Endothelial cell of hepatic sinusoid (primary cell): ENCODE results near the gene CFB.
"Not testable (repeated sequence)": the region's sequence is repeated elsewhere in the genome, so short reads cannot be mapped to it uniquely, and the experiment has no call there.

Experiments used
- in situ Hi-C: cut with HindIII; loops from 2 replicates; pipeline ENCODE4 v1.10.0; 2017; ENCODE audit warnings: low sequenced_read_pairs

The CFB gene

DNA sequence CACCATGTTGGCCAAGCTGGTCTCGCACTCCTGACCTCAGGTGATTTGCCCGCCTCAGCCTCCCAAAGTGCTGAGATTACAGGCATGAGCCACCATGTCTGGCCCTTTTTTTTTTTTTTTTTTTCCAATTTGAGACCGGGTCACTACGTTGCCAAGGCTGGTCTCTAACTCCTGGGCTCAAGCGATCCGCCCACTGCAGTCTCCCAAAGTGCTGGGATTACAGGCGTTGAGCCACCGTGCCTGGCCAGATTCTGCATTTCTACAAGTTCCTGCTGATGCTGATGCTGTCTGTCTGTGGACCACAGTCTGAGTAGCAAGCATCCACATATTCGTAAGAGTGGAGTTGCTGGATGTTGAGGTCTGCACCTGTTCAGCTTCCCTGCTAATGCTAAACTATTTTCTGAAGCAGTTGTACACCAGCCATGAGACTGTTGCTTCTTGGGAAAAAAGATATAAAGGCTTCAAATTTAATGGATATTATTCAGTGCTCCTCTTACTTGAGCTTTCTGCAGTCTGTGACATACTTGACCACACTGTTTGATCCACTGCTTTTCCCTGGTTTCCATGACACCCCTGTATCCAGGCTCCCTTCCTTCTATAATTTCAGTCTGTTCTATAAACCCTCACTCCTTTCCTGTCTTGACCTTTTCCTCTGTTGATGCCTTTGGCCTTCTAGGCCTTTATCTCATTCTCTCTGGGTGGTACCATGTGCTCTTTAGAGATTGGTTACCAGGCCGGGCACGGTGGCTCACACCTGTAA lies 33.9 kb upstream of the CFB start:
- in situ Hi-C loops: no loop called here

DNA sequence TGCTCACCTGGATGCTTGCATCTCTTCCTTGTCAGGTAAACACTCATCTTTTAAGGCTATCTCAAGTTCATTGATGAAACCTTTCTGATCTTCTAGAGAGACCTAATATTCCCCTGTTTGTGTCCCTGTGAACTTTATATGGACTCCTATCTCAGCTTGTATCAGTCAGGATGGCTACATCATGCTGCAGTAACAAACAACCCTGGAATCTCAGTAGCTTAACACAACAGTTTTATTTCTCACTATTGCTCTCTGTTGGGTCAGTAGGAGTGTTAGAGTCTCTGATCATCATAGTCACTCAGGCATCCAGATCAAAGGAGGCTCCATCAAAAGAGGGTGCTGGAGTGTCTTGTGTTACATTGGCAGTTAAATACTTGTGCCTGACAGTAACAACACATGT lies 30.5 kb upstream of the CFB start:
- in situ Hi-C loops: no loop called here

DNA sequence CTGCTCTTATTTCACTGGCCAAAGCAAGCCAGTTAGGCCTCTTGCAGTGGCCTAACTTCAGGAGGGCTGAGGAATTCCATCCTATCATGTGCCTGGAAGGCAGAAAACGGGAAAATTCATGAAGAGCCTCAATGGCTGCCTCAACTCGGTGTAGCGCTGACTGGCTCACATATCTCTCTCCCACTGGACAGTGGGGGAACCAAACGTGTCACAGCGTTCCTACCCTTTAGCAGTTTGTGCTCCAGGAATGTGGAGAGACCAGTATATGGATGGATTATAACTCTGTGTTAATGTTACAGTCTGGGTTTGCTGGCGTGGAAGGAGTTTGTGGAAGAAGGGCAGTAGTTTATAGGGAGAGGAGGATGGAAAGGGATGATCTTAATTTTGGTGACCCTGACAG lies 30.1 kb upstream of the CFB start:
- in situ Hi-C loops: no loop called here

DNA sequence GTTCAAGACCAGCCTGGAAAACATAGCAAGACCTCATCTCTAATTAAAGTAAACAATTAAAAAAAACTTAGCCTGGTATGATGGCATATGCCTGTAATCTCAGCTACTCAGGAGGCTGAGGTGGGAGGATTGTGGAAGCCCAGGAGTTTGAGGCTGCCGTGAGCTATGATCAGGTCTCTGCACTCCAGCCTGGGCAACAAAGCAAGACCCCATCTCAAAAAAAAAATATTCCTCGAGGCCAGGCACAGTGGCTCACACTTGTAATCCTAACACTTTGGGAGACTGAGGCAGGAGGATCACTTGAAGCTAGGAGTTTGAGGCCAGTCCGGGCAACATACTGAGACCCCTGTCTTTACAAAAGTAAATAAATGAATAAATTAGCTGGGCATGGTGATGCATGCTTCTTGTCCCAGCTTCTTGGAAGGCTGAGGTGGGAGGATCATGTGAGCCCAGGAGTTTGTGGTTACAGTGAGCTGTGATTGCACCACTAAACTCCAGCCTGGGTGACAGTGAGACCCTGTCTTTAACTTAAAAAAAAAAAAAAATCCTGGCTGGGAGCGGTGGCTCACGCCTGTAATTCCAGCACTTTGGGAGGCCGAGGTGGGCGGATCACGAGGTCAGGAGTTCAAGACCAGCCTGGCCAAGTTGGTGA lies 27.7 kb upstream of the CFB start:
- in situ Hi-C loops: no loop called here

DNA sequence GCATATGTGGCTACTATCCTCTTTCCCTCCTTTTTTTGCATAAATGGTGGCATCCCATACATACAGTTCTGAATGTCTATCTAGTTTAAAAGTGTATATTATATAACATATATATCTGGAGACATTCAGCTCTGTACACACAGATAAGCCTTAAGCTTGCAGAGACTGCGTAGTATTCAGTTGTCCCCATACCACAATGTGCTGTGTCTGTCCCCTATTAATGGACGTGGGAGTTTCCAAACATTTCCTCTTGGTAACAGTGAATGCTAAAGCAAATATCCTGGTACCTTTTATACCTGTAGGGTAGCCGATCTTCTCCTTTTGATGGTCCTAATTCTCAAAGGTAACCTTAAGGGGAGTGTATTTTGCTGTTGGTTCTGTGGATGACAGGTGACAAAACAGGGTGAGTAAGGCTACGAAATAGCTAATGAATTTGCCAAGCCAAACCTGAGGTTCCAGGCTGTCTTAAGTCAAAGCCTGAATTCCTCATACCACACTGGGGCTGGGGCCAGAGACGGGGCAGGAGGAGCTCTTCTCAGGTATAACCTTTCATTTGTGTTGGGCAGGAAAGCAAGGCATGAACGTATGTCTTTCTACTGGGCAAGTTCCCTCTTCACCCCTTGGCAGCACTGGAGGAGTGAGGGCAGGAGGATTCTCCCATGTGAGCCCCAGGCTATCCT lies 26.1 kb upstream of the CFB start:
- in situ Hi-C loops: no loop called here

DNA sequence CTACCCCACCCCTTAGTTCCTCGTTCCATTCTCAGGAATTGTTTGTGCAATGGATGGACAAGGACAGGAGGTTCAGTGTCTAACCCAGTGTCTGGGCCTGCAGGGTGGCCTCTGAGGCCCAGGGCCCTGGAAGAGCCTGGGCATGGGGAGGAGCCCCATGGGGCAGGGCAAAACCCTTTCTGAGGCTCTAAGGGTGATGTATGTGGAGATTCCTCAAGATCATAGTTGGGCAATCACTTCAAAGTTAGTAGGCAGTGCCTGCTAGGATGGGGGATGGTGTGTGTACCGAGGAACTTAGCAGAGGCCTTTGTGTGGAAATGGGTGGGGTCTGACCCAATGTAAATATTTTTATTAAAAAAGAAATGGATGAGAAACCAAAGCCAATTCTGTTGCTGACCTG lies 25.1 kb upstream of the CFB start:
- in situ Hi-C loops: no loop called here

DNA sequence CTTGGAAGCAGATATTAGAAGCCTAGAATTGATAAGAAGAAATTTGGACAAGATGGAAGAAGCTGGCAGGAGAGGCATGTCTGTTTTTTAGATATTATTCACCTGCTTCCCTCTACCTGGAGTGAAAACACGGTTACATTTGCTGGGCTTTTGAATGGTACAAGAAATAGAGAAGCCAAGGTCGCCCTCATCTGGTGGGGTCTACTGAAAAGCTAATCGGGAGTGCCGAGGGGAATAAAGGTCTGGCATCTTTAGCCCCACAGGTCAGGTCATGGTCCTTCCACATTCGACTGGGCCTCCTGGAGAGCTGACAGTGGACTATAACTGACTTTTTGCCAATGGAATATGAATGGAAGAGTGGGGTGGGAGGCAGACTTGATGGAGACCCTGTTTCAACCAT lies 23.0 kb upstream of the CFB start:
- in situ Hi-C loops: no loop called here

DNA sequence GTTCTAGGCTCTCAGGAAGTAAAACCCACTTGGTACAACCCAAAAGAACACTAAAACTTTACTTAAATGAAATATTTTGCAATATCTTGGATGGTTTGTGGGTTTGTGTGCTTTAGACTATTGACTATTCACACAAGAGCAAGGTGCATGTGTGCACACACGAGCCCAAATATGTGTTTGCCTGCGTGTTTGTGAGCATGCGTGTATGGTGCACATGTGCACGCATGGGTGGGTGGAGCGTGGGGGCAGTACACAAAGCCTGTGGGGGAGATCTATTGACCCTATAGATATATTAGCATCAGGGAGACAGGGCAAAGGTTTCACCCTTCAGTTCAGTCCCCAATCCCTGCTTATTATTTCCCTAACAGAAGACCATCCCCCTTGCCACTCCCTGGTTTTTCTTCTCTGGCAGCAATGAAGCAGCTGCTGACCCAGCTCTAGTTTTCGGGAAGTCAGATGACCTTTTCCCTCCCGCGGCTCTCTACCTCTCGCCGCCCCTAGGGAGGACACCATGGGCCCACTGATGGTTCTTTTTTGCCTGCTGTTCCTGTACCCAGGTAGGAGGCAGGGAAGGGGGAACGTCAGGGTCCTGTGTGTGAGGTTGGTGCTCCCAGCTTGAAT lies 18.5 kb upstream of the CFB start, which contains the start of gene C2:
C2 (plus strand) TSS at position 476 of the 621 bp plus-strand sequence; CDS start at position 512, 36 bp downstream.
- in situ Hi-C loops: no loop called here

DNA sequence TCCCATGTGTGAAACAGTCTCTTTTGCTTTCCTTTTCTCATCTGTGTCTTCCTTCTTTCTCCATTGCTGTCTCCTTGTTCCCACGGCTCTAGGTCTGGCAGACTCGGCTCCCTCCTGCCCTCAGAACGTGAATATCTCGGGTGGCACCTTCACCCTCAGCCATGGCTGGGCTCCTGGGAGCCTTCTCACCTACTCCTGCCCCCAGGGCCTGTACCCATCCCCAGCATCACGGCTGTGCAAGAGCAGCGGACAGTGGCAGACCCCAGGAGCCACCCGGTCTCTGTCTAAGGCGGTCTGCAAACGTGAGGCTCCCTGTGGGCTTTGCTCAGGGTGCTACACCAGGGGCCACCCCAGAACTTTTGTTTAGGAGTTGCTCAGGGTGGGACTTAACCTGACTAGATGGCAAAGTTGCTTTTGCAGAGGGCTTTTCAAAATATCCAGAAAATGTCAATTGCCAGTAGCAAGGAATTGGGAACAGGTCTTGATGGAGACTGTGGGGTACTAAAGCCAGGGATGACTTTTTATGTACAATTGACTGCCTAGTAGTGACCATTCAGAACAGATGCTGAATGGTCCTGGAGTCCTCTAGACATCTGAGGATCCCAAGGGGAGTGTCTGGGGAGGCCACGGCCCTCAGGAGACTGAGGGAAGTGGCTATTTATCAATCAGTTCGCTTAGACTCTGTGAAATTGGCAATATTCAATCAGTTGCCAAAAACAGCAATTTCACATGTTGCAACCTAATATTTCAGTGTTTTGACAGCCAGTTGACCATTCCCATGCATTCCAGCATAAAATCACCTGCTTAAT lies 17.8 kb upstream of the CFB start:
- in situ Hi-C loops: no loop called here

DNA sequence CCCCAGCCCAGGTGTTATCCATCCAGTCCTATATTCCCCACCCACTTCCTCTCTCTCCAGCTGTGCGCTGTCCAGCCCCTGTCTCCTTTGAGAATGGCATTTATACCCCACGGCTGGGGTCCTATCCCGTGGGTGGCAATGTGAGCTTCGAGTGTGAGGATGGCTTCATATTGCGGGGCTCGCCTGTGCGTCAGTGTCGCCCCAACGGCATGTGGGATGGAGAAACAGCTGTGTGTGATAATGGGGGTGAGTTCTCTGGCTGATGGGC lies 17.3 kb upstream of the CFB start:
- in situ Hi-C loops: no loop called here

DNA sequence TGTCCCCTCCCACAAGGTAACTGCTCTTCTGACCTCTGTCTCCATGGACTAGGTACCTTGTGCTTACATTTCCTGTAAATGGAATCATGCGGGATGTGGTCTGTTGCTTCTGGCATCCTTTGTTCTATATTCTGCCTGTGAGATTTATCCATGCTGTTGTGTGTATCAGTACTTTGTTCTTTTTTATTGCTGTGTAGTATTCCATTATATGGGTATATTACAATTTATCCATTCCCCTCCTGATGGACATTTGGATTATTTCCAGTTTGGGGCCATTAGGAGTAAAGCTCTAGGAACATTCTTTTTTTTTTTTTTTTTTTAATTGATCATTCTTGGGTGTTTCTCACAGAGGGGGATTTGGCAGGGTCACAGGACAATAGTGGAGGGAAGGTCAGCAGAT lies 14.9 kb upstream of the CFB start:
- in situ Hi-C loops: no loop called here

DNA sequence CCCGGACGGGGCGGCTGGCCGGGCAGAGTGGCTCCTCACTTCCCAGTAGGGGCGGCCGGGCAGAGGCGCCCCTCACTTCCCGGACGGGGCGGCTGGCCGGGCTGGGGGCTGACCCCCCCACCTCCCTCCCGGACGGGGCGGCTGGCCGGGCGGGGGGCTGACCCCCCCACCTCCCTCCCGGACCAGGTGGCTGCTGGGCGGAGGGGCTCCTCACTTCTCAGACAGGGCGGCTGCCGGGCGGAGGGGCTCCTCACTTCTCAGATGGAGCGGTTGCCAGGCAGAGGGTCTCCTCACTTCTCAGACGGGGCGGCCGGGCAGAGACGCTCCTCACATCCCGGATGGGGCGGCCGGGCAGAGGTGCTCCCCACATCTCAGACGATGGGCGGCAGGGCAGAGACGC lies 13.8 kb upstream of the CFB start:
- in situ Hi-C loops: not testable (repeated sequence)

DNA sequence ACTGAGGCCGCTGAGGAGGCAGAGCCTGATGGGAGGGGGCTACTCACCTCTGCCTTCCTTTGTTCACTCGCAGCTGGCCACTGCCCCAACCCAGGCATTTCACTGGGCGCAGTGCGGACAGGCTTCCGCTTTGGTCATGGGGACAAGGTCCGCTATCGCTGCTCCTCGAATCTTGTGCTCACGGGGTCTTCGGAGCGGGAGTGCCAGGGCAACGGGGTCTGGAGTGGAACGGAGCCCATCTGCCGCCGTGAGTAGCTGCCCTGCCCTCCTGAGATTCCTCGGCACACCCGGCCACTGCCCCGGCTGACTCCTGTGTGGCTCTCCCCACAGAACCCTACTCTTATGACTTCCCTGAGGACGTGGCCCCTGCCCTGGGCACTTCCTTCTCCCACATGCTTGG lies 12.4 kb upstream of the CFB start:
- in situ Hi-C loops: no loop called here

DNA sequence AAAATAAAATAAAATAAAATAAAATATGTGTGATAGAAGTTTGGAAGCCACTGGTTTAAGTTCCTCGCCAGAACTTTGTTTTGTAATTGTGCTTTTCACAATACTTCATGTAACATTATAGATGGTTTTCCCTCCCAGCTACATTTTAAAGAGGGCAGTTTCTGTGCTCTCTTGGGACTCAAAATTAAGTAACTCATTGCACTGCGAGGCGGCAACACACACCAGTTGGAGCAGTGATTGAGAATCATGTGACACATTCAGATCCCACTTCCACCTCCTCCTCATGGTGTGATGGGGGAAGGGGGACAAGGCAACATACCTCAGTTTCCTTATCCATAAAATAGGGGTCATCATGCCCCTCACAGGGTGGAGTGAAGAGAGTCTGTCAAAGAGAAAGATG lies 10.9 kb upstream of the CFB start:
- in situ Hi-C loops: no loop called here

DNA sequence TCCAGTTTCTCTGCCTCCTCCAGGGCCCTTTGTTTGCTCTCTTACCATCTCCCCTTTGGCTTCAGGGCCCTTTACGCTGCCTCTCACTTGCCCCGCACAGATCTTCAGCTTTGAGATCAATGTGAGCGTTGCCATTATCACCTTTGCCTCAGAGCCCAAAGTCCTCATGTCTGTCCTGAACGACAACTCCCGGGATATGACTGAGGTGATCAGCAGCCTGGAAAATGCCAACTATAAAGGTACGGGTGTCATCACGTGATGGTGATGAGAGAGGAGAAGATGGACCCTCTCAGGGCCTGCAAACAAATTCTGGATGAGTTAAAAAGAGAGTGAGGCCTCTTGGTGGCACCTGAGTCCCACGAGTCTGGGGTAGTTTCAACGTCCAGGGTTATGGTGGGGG lies 10.1 kb upstream of the CFB start:
- in situ Hi-C loops: no loop called here

DNA sequence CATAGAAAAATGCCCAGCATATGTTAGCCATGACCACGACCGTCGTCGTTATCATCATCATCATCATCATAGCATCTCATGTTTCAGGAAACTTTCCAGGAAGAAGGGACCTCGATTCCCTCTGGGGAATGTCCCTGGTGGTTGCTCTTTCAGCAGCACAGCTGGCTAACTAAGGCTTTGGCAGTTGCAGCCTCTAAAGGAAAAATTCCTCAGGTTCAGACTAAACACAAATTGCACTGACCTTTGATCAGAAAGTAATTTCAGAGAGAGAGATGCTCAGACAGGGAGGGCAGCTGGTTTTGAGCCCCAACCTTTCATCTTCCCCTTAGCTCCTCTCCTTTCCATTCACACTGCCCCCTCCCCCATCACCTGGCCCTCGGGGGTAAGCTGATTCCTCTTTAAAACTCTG lies 5.6 kb upstream of the CFB start:
- in situ Hi-C loops: no loop called here

DNA sequence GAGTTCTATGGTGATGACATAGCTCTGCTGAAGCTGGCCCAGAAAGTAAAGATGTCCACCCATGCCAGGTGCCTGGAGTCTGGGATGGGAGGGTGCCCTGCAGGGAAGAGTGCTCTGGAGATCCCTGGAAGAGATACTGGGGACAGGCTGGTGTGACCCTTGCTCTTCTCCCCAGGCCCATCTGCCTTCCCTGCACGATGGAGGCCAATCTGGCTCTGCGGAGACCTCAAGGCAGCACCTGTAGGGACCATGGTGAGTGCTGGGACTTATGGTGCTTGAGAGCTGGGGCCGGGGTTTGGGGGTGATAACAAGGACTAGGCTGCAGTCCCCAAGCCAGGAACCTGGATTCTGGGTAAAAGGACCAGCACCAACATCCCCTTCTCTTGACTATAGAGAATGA lies 2.2 kb upstream of the CFB start:
- in situ Hi-C loops: no loop called here

DNA sequence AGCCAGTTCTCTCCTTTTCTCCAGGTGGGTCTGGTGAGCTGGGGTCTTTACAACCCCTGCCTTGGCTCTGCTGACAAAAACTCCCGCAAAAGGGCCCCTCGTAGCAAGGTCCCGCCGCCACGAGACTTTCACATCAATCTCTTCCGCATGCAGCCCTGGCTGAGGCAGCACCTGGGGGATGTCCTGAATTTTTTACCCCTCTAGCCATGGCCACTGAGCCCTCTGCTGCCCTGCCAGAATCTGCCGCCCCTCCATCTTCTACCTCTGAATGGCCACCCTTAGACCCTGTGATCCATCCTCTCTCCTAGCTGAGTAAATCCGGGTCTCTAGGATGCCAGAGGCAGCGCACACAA lies 765 bp upstream of the CFB start:
- in situ Hi-C loops: no loop called here

DNA sequence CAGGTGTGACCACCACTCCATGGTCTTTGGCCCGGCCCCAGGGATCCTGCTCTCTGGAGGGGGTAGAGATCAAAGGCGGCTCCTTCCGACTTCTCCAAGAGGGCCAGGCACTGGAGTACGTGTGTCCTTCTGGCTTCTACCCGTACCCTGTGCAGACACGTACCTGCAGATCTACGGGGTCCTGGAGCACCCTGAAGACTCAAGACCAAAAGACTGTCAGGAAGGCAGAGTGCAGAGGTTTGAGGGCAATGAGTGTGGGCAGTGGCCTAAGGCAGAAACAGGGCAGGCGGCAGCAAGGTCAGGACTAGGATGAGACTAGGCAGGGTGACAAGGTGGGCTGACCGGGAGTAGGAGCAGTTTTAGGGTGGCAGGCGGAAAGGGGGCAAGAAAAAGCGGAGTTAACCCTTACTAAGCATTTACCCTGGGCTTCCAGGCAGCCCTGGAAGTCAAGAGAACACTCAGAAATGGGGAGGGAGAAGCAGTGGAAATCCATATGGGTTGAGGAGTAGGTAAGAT lies 533 bp downstream of the CFB start:
- in situ Hi-C loops: no loop called here

DNA sequence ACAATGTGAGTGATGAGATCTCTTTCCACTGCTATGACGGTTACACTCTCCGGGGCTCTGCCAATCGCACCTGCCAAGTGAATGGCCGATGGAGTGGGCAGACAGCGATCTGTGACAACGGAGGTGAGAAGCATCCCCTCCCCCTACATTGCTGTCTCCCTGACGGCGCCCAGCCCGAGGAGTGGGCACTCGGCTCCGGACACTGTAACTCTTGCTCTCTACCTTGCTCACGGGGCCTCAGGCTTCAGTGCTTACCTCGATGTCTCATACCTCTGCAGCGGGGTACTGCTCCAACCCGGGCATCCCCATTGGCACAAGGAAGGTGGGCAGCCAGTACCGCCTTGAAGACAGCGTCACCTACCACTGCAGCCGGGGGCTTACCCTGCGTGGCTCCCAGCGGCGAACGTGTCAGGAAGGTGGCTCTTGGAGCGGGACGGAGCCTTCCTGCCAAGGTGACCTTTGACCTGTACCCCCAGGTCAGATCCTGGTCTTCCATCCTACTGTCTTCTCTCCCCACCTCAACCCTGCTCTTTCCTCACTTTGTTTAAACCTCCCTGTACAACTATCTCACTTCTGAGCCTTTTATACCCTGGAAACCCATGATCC lies 1.3 kb downstream of the CFB start:
- in situ Hi-C loops: no loop called here

DNA sequence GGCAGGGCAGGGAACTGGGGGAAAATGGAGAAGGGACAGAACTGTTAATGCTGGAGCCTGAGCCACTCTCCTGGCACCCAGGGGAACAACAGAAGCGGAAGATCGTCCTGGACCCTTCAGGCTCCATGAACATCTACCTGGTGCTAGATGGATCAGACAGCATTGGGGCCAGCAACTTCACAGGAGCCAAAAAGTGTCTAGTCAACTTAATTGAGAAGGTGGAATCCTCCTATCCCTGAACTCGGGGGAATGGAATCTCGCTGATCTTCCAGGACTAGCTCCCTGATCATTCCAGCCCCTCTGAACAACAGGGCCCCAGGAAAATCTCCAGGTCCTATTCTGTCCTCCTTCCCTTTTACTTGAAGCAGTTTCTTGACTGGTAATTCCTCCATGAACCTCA lies 2.0 kb downstream of the CFB start:
- in situ Hi-C loops: no loop called here
